HCT116 (cell line): ENCODE data around the gene RBP2. TPM values are rescaled to one million over a fixed set of nuclear protein-coding genes. Genes with fewer than 3 reads are reported as not detected.

ENCODE experiments used
- total RNA-seq: library from RNA; stranded (reverse); gene quantifications from one replicate; pipeline ENCODE4 v1.2.1, GENCODE V29; 2021; ENCODE audit not compliant: unreplicated experiment

Gene RBP2
- total RNA-seq, 1 experiment from 2014 or later, result not detected

Other genes starting within 250 kb of the RBP2 start
- gene MRPS22, start 132.5 kb downstream of the RBP2 start, total RNA-seq, result 95.1 TPM
- gene COPB2, start 86.9 kb downstream of the RBP2 start, total RNA-seq, result 119 TPM
- gene RBP1, start 63.2 kb upstream of the RBP2 start, total RNA-seq, result 132 TPM
- gene NMNAT3, start 201.5 kb upstream of the RBP2 start, total RNA-seq, result 5.7 TPM